Measurements from ENCODE around the gene UBAC2. TPM values are rescaled to one million over a fixed set of nuclear protein-coding genes. Genes with fewer than 3 reads are reported as not detected.

UBAC2 gene
- total RNA-seq, 1 experiment from 2014 or later: 103 TPM

DNA sequence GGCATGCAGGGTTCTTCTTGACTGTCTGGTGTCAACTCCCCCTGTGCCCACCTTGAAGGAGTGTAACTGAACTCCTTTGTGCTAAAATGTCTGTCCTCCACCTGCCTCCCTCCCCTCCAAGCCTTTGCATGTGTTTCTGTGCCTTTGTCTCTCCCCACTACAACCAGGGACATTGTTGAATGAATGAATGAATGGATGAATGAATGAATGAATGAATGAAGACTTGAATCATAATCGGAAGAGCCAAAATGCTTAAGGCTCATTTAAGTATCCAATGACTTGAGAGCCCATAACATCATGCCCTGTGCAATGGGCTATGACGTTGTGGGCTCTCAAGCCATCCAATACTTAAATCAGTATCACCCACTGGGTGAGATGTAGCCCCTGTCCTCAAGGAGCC is 115.6 kb downstream of the UBAC2 start:
- Histone ChIP-seq H3K4me3 (ENCODE audit: low read depth, low read length) (no peak overlapping the region), H3K27me3 (replicated peaks; ENCODE audit: control insufficient read depth, insufficient read depth, low read length) (no peaks in the 10 kb centered on the region), H3K9me3 (no peaks in the 10 kb centered on the region), H3K36me3 (ENCODE audit: control insufficient read depth, insufficient read depth, low read length) (peaks cover 2% of the 10 kb centered on the region), H3K4me1 (no peaks in the 10 kb centered on the region)
- CTCF ChIA-PET: interaction anchor here (0.6 kb wide), 1 partner anchor 139 kb away, joined by 3 read pairs; no protein-coding TSS in a partner anchor
- no peaks in the 10 kb centered on the region for H3K27me3 Mint-ChIP-seq (ENCODE audit: insufficient read depth, unreplicated experiment)
- no peak overlapping the region for H3K27ac Mint-ChIP-seq (ENCODE audit: unreplicated experiment)
- no peak for DNase-seq
- no peaks in the 10 kb centered on the region for H3K9me3 Mint-ChIP-seq (ENCODE audit: unreplicated experiment)
- peaks cover 30% of the 10 kb centered on the region for H3K36me3 Mint-ChIP-seq (ENCODE audit: insufficient read depth, unreplicated experiment)
- TF ChIP-seq, protein P1, sequence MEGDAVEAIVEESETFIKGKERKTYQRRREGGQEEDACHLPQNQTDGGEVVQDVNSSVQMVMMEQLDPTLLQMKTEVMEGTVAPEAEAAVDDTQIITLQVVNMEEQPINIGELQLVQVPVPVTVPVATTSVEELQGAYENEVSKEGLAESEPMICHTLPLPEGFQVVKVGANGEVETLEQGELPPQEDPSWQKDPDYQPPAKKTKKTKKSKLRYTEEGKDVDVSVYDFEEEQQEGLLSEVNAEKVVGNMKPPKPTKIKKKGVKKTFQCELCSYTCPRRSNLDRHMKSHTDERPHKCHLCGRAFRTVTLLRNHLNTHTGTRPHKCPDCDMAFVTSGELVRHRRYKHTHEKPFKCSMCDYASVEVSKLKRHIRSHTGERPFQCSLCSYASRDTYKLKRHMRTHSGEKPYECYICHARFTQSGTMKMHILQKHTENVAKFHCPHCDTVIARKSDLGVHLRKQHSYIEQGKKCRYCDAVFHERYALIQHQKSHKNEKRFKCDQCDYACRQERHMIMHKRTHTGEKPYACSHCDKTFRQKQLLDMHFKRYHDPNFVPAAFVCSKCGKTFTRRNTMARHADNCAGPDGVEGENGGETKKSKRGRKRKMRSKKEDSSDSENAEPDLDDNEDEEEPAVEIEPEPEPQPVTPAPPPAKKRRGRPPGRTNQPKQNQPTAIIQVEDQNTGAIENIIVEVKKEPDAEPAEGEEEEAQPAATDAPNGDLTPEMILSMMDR (IDR thresholded peaks at IDR 0.05; ENCODE audit: insufficient read depth in 1 of 2, low read depth in 1 of 2, low read length in 1 of 2, severe bottlenecking in 1 of 2, unreplicated experiment in 1 of 2): no peak
- peaks cover 14% of the 10 kb centered on the region for H3K4me1 Mint-ChIP-seq (ENCODE audit: low read depth, unreplicated experiment)
- no TSS peak for BruUV-seq (replicated peaks)
- POLR2A ChIA-PET: no interaction called here
- H3K4me3 Mint-ChIP-seq (ENCODE audit: unreplicated experiment): no peak overlapping the region
- intact Hi-C loops (cut with micrococcal nuclease; ENCODE audit: unreplicated experiment): no loop called here

DNA sequence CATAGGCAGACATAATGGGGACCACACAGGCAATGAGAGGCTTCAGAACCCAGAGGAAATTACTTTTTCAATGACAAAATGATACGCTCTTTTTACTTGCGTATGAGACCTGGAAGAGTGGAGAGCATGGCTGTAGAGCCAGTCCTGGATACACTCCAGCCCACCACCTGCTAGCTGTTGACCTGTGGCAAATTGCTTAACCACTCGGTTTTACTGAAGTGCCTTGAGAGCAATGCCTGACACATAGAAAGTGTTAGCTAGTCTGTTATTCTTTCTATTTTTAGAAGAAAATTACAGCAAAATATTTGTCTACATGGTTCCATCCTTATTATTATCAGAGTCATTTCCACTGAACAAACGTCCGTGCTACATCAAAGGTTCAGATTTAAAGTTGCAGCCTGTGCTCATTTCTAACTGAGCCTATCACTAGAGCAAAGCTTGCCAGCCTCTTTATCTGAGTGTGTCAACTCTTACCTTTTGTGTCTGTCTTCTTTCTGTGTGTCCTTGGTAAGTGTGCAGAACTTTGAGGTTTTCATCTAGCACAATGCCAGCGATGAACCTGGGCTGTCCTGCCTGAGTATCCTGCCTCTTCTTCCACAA is 116.1 kb downstream of the UBAC2 start:
- H3K36me3 Mint-ChIP-seq (ENCODE audit: insufficient read depth, unreplicated experiment): peaks cover 30% of the 10 kb centered on the region
- H3K27me3 Mint-ChIP-seq (ENCODE audit: insufficient read depth, unreplicated experiment): no peaks in the 10 kb centered on the region
- no peak overlapping the region for H3K27ac Mint-ChIP-seq (ENCODE audit: unreplicated experiment)
- ChIA-PET POLR2A (no interaction called here), CTCF (interaction anchor here (0.6 kb wide), 1 partner anchor 139 kb away, joined by 3 read pairs; no protein-coding TSS in a partner anchor)
- Histone ChIP-seq H3K27me3 (replicated peaks; ENCODE audit: control insufficient read depth, insufficient read depth, low read length) (no peaks in the 10 kb centered on the region), H3K4me3 (ENCODE audit: low read depth, low read length) (no peak overlapping the region), H3K9me3 (no peaks in the 10 kb centered on the region), H3K4me1 (no peaks in the 10 kb centered on the region), H3K36me3 (ENCODE audit: control insufficient read depth, insufficient read depth, low read length) (peaks cover under 1% of the 10 kb centered on the region)
- H3K9me3 Mint-ChIP-seq (ENCODE audit: unreplicated experiment): no peaks in the 10 kb centered on the region
- H3K4me3 Mint-ChIP-seq (ENCODE audit: unreplicated experiment): no peak overlapping the region
- intact Hi-C loops (cut with micrococcal nuclease; ENCODE audit: unreplicated experiment): no loop called here
- TF ChIP-seq, protein P1 (IDR thresholded peaks at IDR 0.05; ENCODE audit: insufficient read depth in 1 of 2, low read depth in 1 of 2, low read length in 1 of 2, severe bottlenecking in 1 of 2, unreplicated experiment in 1 of 2): no peak
- peak in 1 of 2 experiments; percentile 12 for DNase-seq
- BruUV-seq (replicated peaks): no TSS peak
- H3K4me1 Mint-ChIP-seq (ENCODE audit: low read depth, unreplicated experiment): peaks cover 14% of the 10 kb centered on the region

DNA sequence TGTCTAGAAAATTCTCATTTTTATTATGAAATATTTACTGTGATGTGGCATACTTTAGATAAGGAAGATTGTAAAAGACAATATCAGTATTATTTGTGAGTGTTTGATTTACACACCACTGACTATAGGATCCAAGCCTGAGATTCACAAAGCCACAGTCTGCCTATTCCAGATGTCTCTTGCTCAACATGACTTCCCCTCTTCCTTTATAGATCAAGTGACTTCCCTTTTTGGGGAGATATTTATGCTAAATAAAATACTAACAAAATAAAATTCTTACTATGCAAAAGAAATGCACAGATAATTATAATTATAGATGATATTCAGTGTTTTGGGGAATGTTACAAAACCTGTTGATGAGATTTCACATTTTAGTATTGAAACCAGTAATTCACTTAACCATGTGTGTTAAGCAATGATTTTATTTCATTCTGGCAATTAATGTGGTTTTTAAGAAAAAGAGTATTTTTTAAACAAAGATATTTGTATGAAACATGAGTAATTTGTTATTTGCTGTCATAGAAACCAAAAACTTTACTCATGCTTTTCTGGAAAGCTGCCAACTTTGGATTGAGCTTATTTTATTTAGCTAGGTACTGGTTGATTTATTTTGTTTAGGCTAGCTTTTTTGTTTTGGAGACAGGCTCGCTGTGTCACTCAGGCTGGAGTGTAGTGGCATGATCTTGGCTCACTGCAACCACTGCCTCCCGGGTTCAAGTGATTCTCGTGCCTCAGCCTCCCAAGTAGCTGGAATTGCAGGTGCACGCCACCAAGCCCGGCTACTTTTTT is 120.2 kb downstream of the UBAC2 start:
- Histone ChIP-seq H3K9me3 (no peaks in the 10 kb centered on the region), H3K4me3 (ENCODE audit: low read depth, low read length) (no peak overlapping the region), H3K27me3 (replicated peaks; ENCODE audit: control insufficient read depth, insufficient read depth, low read length) (no peaks in the 10 kb centered on the region), H3K36me3 (ENCODE audit: control insufficient read depth, insufficient read depth, low read length) (no peaks in the 10 kb centered on the region; the same call in 1 of the 2 replicates), H3K4me1 (no peaks in the 10 kb centered on the region)
- no peak overlapping the region for H3K4me3 Mint-ChIP-seq (ENCODE audit: unreplicated experiment)
- ChIA-PET CTCF (no interaction called here), POLR2A (no interaction called here)
- intact Hi-C loops (cut with micrococcal nuclease; ENCODE audit: unreplicated experiment): no loop called here
- H3K27ac Mint-ChIP-seq (ENCODE audit: unreplicated experiment): no peak overlapping the region
- DNase-seq: no peak
- no peaks in the 10 kb centered on the region for H3K27me3 Mint-ChIP-seq (ENCODE audit: insufficient read depth, unreplicated experiment)
- no TSS peak for BruUV-seq (replicated peaks)
- TF ChIP-seq, protein P1 (IDR thresholded peaks at IDR 0.05; ENCODE audit: insufficient read depth in 1 of 2, low read depth in 1 of 2, low read length in 1 of 2, severe bottlenecking in 1 of 2, unreplicated experiment in 1 of 2): no peak
- H3K36me3 Mint-ChIP-seq (ENCODE audit: insufficient read depth, unreplicated experiment): peaks cover 32% of the 10 kb centered on the region
- H3K9me3 Mint-ChIP-seq (ENCODE audit: unreplicated experiment): no peaks in the 10 kb centered on the region
- H3K4me1 Mint-ChIP-seq (ENCODE audit: low read depth, unreplicated experiment): no peaks in the 10 kb centered on the region
